GM10266 (cell line): ENCODE measurements around the gene POGLUT2.

Source experiments
- DNase-seq: peaks from one replicate; pipeline ENCODE4 v3.0.0; 2012; ENCODE audit errors: extremely low spot score
- TF ChIP-seq, protein P1 (sequence below): IDR thresholded peaks from 2 replicates; pipeline ENCODE4 v1.5.1; 2012; ENCODE audit warnings: mild to moderate bottlenecking, low read depth; ENCODE audit not compliant: control insufficient read depth, insufficient read depth; ENCODE audit errors: missing control alignments

The POGLUT2 gene

GRCh38 chr13:102761071-102761470, 37.7 kb downstream of the POGLUT2 start:
- TF ChIP-seq, protein P1, sequence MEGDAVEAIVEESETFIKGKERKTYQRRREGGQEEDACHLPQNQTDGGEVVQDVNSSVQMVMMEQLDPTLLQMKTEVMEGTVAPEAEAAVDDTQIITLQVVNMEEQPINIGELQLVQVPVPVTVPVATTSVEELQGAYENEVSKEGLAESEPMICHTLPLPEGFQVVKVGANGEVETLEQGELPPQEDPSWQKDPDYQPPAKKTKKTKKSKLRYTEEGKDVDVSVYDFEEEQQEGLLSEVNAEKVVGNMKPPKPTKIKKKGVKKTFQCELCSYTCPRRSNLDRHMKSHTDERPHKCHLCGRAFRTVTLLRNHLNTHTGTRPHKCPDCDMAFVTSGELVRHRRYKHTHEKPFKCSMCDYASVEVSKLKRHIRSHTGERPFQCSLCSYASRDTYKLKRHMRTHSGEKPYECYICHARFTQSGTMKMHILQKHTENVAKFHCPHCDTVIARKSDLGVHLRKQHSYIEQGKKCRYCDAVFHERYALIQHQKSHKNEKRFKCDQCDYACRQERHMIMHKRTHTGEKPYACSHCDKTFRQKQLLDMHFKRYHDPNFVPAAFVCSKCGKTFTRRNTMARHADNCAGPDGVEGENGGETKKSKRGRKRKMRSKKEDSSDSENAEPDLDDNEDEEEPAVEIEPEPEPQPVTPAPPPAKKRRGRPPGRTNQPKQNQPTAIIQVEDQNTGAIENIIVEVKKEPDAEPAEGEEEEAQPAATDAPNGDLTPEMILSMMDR, result no peak

GRCh38 chr13:102758842-102759241, 39.9 kb downstream of the POGLUT2 start:
- DNase-seq, result no peak

More at GRCh38 chr13:102761071-102761470, 37.7 kb downstream of the POGLUT2 start:
- no peak for DNase-seq

DNA sequence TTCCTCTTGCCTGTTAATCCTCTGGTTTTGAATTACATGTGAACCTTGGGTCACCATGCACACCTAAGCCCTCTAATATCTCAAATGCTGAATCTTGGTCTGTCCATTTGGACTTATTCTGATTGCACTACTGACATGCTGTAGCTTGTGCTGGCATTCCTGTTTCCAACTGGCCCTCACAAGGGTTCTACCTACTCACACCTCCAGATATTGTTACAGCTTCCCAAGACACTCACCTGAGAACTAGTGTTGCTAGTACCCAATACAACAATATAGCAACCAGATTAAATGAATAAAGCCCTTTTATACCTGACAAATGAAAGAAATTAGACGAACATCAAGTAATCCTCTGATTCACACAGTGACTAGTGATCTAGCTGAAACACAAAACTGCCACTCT, 41.8 kb downstream of the POGLUT2 start:
- no peak for DNase-seq
- TF ChIP-seq, protein P1, result no peak

More at GRCh38 chr13:102758842-102759241, 39.9 kb downstream of the POGLUT2 start:
- TF ChIP-seq, protein P1, result no peak

DNA sequence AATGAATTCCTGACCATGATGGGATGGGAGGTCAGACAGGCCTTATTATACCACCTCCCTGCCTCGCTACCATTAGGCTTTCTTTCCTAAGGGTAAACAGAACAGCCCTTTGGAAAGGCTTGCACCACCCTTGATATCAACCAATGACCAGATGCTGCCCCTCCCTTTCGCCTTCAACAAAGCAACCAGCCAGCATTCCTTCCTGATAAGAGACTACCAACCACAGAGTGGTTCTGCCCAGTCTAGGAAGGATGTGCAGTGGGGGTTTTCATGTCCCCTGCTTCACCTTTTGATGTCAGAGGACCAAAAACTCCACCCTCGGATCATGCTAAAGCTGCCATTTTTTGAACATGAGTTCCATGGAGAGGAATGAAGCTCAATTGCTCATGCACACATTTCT, 46.9 kb downstream of the POGLUT2 start:
- no peak for DNase-seq
- TF ChIP-seq, protein P1, result no peak

DNA sequence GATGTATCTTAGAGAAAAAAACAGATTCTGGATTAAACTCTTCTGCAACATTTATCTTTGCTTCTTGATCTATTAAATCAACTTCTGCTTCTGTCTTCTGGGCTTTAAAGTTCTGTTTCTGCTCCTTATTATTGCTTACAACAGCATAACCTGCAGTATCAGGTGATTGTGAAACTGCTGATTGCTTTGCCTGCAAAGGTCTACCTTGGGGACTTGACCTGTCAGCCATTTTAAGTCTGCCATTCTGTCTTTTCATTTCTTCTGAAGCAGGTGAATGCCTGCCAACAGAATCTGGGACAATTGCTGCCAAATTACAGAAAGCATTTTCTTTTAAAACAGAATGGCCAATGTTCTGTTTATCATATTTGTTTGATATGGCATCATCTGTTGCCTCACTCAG, 56.3 kb downstream of the POGLUT2 start:
- DNase-seq, result no peak
- TF ChIP-seq, protein P1, result no peak

- TF ChIP-seq, protein P1, result no peak
- DNase-seq, result no peak
Measured at GRCh38 chr13:102742101-102742500, 56.7 kb downstream of the POGLUT2 start.
